GM19240 (cell line): Measurements from ENCODE around the gene COLQ.
A peak's percentile ranks its signal among the peaks of the same experiment; 100 is the strongest.
"Not testable (repeated sequence)": the region's sequence is repeated elsewhere in the genome, so short reads cannot be mapped to it uniquely, and the experiment has no call there.

Source experiments
- DNase-seq: peaks from one replicate; pipeline ENCODE4 v3.0.0; 2011; ENCODE audit warnings: low spot score; ENCODE audit not compliant: insufficient read length

The COLQ gene

GRCh38 chr3:15428539-15428938 is 93.0 kb downstream of the COLQ start:
- DNase-seq, result no peak

GRCh38 chr3:15427981-15428380 is 93.5 kb downstream of the COLQ start:
- no peak for DNase-seq

- peak; percentile 82 for DNase-seq
These were observed 94.2 kb downstream of the COLQ start, which contains the start of the genes EAF1 and METTL6 for GRCh38 chr3:15427182-15427880. Gene EAF1 (plus strand): TSS chr3:15427598. CDS start chr3:15427780, 182 bp downstream. Gene METTL6 (minus strand): TSS chr3:15427544. CDS start chr3:15426511, 1,033 bp downstream.

GRCh38 chr3:15426579-15427118 is 94.9 kb downstream of the COLQ start:
- DNase-seq, result no peak

- no peak for DNase-seq
These were observed 100.6 kb downstream of the COLQ start for GRCh38 chr3:15420871-15421270.

GRCh38 chr3:15410966-15411365 is 110.5 kb downstream of the COLQ start:
- DNase-seq, result not testable (repeated sequence)

GRCh38 chr3:15409774-15410173 is 111.7 kb downstream of the COLQ start:
- DNase-seq, result no peak

GRCh38 chr3:15409239-15409638 is 112.3 kb downstream of the COLQ start:
- DNase-seq, result no peak

- DNase-seq, result peak; percentile 33
These were observed 116.0 kb downstream of the COLQ start for GRCh38 chr3:15405448-15406050.

- peak; percentile 14 for DNase-seq
These were observed 116.7 kb downstream of the COLQ start for GRCh38 chr3:15404767-15405166.

- no peak for DNase-seq
These were observed 117.5 kb downstream of the COLQ start for GRCh38 chr3:15403965-15404364.

GRCh38 chr3:15403495-15403894 is 118.0 kb downstream of the COLQ start:
- DNase-seq, result no peak

GRCh38 chr3:15401936-15402335 is 119.6 kb downstream of the COLQ start:
- no peak for DNase-seq
